A673 (cell line): ENCODE data around the gene CRB1. TPM values are rescaled to one million over a fixed set of nuclear protein-coding genes. Genes with fewer than 3 reads are reported as not detected.

ENCODE experiments used
- BruUV-seq: library from RNA; stranded (reverse); fragments of 400-500 nt; replicated peaks from 2 replicates; lab custom pipeline; 2021; lab: Mats Ljungman, UMichigan
- CTCF ChIA-PET: fragments of 300-600 bp; sonication (Branson Sonifier 250); formaldehyde crosslinking; loops from one replicate; lab custom pipeline; 2022; ENCODE audit warnings: antibody characterized with exemption; lab: Charles Lee
- POLR2A ChIA-PET: fragments of 300-600 bp; sonication (Branson Sonifier 250); formaldehyde crosslinking; loops from one replicate; lab custom pipeline; 2022; ENCODE audit warnings: antibody characterized with exemption; ENCODE audit not compliant: low non-redundant PET; lab: Charles Lee
- DNase-seq: peaks from one replicate; pipeline ENCODE4 v3.0.0-alpha.2; 2015; ENCODE audit warnings: low spot score
- H3K27ac ChIP-seq: fragments of 200-600 bp; sonication (generic); 2 replicates; pipeline ENCODE4 v1.5.1; 2016; ENCODE audit warnings: mixed run types, low read depth, mild to moderate bottlenecking, mixed read lengths, antibody characterized with exemption, low read length; ENCODE audit not compliant: poor library complexity, severe bottlenecking
- H3K27me3 ChIP-seq: fragments of 200-600 bp; sonication (generic); replicated peaks from 2 replicates; pipeline ENCODE4 v1.6.1; 2017; ENCODE audit warnings: mixed run types, low read depth, mild to moderate bottlenecking, mixed read lengths, antibody characterized with exemption, low read length; ENCODE audit not compliant: insufficient read depth, poor library complexity
- H3K36me3 ChIP-seq: fragments of 200-600 bp; sonication (generic); 2 replicates; pipeline ENCODE4 v1.6.1; 2016; ENCODE audit warnings: mixed run types, mild to moderate bottlenecking, mixed read lengths, antibody characterized with exemption, low read length; ENCODE audit not compliant: insufficient read depth, poor library complexity, severe bottlenecking
- H3K4me1 ChIP-seq: fragments of 200-600 bp; sonication (generic); 2 replicates; pipeline ENCODE4 v1.6.1; 2017; ENCODE audit warnings: mixed run types, mild to moderate bottlenecking, mixed read lengths, antibody characterized with exemption, low read length; ENCODE audit not compliant: insufficient read depth, poor library complexity, severe bottlenecking
- H3K4me3 ChIP-seq: fragments of 200-600 bp; sonication (generic); 2 replicates; pipeline ENCODE4 v1.5.1; 2016; ENCODE audit warnings: low read depth, mixed run types, mild to moderate bottlenecking, mixed read lengths, low read length; ENCODE audit not compliant: poor library complexity, severe bottlenecking
- H3K9me3 ChIP-seq: fragments of 200-600 bp; sonication (generic); 2 replicates; pipeline ENCODE4 v1.6.1; 2016; ENCODE audit warnings: mixed run types, low read depth, mild to moderate bottlenecking, mixed read lengths, antibody characterized with exemption, low read length; ENCODE audit not compliant: poor library complexity, severe bottlenecking
- CTCF ChIP-seq: fragments of 300-800, 200-600 bp; sonication (generic); conservative IDR thresholded peaks from 2 replicates; pipeline ENCODE4 v1.5.1; 2017; ENCODE audit warnings: low read depth, mild to moderate bottlenecking, antibody characterized with exemption, low read length, moderate library complexity, mixed read lengths
- EZH2 ChIP-seq: fragments of 200-600 bp; sonication (generic); IDR thresholded peaks from 2 replicates; pipeline ENCODE4 v1.6.1; 2017; ENCODE audit warnings: borderline replicate concordance, low read depth, mild to moderate bottlenecking, mixed read lengths, antibody characterized with exemption, low read length; ENCODE audit not compliant: poor library complexity, severe bottlenecking
- intact Hi-C: fragments of 100-400 bp; cut with micrococcal nuclease; formaldehyde crosslinking; loops from one replicate; pipeline ENCODE4 v1.10.0; 2022; ENCODE audit not compliant: unreplicated experiment
- total RNA-seq: library from RNA; stranded (reverse); gene quantifications from 2 replicates; pipeline ENCODE4 v1.2.3, GENCODE V29; 2021

CRB1 gene
- total RNA-seq, 1 experiment from 2014 or later = not detected

GRCh38 chr1:197312163-197312562 lies 44.1 kb downstream of the CRB1 start:
- no peak for TF ChIP-seq EZH2
- no peak for TF ChIP-seq CTCF
- BruUV-seq = no TSS peak
- Histone ChIP-seq H3K27me3 (no peaks in the 10 kb centered on the region), H3K4me3 (no peak overlapping the region), H3K36me3 (no peaks in the 10 kb centered on the region), H3K27ac (no peak overlapping the region), H3K9me3 (no peaks in the 10 kb centered on the region), H3K4me1 (peaks cover 4% of the 10 kb centered on the region)
- DNase-seq = no peak
- CTCF ChIA-PET = no interaction called here
- intact Hi-C loops = no loop called here
- POLR2A ChIA-PET = no interaction called here

- no TSS peak for BruUV-seq
- POLR2A ChIA-PET = no interaction called here
- TF ChIP-seq CTCF = no peak
- TF ChIP-seq EZH2 = no peak
- intact Hi-C loops = no loop called here
- no peaks in the 10 kb centered on the region for H3K9me3 ChIP-seq
- H3K27me3 ChIP-seq = no peaks in the 10 kb centered on the region
- CTCF ChIA-PET = no interaction called here
- no peaks in the 10 kb centered on the region for H3K4me1 ChIP-seq
- no peaks in the 10 kb centered on the region for H3K36me3 ChIP-seq
- DNase-seq = no peak
- no peak overlapping the region for H3K4me3 ChIP-seq
- H3K27ac ChIP-seq = no peak overlapping the region
These were observed 45.7 kb downstream of the CRB1 start for GRCh38 chr1:197313713-197314112.

GRCh38 chr1:197314682-197315081 lies 46.6 kb downstream of the CRB1 start:
- Histone ChIP-seq H3K36me3 (no peaks in the 10 kb centered on the region), H3K4me3 (no peak overlapping the region), H3K27ac (no peak overlapping the region), H3K27me3 (no peaks in the 10 kb centered on the region), H3K9me3 (no peaks in the 10 kb centered on the region), H3K4me1 (no peaks in the 10 kb centered on the region)
- ChIA-PET CTCF (no interaction called here), POLR2A (no interaction called here)
- TF ChIP-seq CTCF (peak; percentile 32; the same call in 1 of the 2 replicates), EZH2 (no peak)
- BruUV-seq = no TSS peak
- intact Hi-C loops = no loop called here
- DNase-seq = peak; percentile 36
